AG10803 (cell line): ENCODE data around the gene DNAJA3.

Experiments
- DNase-seq: peaks from one replicate; pipeline ENCODE4 v3.0.0; 2010; ENCODE audit warnings: low read depth
- H3K4me3 ChIP-seq: 2 replicates; pipeline ENCODE4 v1.5.1; 2011; ENCODE audit warnings: mild to moderate bottlenecking, low read length, control low read depth
- TF ChIP-seq, protein P1 (sequence below): conservative IDR thresholded peaks from 2 replicates; pipeline ENCODE4 v1.5.1; 2011; ENCODE audit warnings: mild to moderate bottlenecking, low read length, control low read depth, inconsistent platforms

DNAJA3 gene

DNA sequence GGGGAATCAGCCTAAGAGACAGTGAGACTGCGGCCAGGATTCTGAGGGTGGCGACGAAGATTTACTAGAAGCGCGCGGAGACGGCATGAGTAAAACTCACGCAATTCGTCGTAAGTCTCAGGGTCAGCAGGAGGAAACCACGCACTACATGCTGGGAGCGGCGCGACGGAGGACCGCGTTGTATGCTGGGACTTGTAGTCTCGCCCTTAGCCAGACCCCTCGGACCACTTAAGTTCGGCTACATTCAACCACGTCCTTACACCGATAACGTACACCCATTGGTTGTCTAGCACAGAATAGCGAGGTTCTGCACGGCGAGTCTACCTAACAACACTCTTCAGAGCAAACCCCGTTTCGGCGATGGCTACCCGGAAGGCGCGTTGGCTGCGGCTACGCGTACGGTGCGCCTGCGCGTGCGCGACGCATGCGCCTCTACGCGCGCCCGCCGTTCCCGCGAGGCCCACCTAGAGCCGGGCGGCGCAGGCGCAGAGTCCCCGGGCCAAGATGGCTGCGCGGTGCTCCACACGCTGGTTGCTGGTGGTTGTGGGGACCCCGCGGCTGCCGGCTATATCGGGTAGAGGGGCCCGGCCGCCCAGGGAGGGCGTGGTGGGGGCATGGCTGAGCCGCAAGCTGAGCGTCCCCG lies at the start of gene DNAJA3:
Gene DNAJA3, plus strand, starts transcription at position 491 of the 643 bp plus-strand sequence. Its CDS starts 14 bp downstream, at position 505.
- TF ChIP-seq, protein P1, sequence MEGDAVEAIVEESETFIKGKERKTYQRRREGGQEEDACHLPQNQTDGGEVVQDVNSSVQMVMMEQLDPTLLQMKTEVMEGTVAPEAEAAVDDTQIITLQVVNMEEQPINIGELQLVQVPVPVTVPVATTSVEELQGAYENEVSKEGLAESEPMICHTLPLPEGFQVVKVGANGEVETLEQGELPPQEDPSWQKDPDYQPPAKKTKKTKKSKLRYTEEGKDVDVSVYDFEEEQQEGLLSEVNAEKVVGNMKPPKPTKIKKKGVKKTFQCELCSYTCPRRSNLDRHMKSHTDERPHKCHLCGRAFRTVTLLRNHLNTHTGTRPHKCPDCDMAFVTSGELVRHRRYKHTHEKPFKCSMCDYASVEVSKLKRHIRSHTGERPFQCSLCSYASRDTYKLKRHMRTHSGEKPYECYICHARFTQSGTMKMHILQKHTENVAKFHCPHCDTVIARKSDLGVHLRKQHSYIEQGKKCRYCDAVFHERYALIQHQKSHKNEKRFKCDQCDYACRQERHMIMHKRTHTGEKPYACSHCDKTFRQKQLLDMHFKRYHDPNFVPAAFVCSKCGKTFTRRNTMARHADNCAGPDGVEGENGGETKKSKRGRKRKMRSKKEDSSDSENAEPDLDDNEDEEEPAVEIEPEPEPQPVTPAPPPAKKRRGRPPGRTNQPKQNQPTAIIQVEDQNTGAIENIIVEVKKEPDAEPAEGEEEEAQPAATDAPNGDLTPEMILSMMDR: no peak
- DNase-seq: peak; percentile 97

DNA sequence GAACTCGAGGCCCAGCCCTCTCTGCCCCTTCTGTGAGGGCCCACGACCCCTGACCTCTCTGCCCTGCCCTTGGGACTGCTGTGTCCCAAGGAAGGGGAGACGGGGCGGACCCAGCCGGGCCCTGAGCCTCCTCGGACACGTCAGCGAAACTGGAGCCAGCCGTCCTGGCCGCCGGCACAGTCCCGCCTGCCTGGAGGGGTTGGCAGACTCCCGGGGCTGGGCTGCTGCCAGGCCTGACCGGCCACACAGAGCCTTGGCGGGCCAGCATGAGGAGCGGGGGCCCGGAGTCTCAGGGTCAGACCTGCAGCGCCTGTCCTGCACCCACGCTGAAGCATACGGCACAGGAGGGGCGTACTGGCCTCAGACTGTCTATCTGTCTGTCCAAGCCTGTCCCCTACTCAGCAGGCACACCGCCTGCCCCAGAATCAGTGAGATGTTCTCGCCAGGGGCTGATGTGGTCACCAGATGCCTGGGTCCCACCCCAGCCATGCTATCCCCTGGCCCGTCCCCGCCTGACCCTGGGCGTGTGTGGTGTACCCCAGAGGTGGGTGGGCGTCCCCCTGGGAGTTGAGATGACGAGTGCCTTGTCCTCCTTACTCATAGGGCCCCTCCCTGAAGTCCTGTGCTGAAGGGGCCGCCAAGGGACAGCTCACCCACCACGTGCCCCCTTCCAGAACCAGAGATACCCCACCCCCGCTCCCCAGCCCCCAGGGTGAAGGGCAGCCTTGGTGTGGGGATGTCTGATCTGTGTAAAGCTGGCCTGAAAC lies 49.4 kb upstream of the DNAJA3 start:
- H3K4me3 ChIP-seq: peak overlapping the region; percentile 62
- peak; percentile 92 for DNase-seq
- TF ChIP-seq, protein P1: no peak

More for the DNA sequence above, at the start of gene DNAJA3:
- H3K4me3 ChIP-seq: peak within 1 kb of the TSS; percentile 82

DNA sequence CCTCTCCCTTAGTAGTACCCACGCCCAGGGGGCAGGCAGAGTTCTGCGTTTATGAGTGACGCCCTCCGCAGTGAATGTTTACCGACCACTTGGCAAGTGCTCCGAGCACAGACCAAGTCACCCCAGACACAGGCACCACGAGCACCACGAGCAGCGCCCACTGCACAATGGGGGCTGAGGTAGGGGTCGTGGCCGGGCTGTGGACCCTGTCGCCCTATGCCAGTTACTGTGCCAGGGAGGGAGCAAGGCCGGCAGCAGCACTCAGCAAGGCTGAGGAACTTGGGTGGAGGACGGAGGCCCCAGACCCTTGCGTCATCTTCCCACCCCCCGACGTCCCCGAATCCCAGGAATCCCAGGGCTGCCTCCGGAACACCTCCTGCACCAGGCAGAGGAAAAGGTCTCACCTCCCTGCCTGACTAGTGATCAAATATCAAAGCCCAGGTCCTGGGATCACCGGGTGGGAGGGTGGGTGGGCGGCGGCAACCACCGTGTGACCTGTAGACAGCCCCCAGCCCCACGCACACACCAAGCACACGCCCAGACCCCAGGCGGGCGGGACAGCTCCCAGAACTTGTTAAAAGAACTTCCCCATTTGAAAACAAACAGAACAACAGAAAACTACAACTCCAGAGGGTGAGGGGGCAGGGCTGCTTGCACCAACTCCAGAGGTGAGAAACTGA lies 48.6 kb upstream of the DNAJA3 start:
- no peak for DNase-seq
- peak overlapping the region; percentile 62 for H3K4me3 ChIP-seq
- TF ChIP-seq, protein P1: no peak

DNA sequence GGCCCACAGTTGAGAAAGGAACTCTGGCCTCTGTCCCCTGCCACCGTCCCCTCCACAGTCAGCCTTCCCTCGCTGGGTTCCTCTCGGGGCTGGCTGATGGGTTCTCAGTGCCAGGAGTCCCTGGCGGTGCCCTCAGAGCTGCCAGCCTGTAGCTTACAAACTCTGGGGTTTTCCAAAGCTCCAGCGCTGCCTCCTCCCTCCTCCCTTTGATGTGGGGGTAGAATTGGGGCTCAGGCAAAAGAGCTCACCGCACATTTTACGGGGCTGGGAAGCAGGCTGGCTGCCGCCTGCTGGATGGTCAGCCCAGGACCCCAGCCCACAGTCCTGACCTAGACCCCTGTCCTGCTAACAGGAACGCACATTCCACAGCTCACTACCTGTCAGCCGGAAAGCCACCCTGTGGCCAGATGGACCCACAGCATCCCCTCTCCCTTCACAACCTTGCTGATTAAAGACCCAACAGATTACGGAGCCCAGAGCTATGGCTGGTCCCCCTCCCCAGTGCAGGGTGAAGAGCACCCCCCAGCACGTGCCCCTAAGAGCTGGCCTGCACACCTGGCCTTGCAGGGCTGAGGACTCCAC lies 48.0 kb upstream of the DNAJA3 start:
- H3K4me3 ChIP-seq: peak overlapping the region; percentile 37
- DNase-seq: no peak
- TF ChIP-seq, protein P1: peak; percentile 28

DNA sequence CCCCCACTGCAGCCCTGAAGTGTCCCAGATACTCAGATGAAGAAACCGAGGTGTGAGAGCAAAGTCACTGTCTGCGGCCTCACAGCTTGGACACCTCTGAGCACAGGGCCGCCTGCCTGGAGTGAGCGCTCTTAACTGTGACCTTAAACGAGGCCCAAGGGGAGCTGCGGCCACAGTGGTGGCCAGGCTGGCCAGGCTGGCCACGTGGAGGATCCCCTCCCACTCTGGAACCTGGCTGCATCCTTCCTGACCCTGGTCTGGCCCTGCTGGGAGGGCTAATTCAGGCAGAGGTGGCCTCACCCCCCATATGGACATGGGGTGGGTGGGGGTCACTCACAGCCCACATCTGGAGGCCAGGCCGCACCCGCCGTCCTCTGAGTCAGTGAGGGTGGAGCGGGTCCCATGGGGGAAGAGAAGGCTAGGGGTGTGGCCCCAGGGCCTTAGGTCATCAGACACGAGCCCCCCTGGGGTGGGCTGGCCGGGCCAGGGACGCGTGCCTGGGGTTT lies 47.5 kb upstream of the DNAJA3 start:
- peak; percentile 86 for DNase-seq
- TF ChIP-seq, protein P1: no peak
- H3K4me3 ChIP-seq: peak overlapping the region; percentile 37

DNA sequence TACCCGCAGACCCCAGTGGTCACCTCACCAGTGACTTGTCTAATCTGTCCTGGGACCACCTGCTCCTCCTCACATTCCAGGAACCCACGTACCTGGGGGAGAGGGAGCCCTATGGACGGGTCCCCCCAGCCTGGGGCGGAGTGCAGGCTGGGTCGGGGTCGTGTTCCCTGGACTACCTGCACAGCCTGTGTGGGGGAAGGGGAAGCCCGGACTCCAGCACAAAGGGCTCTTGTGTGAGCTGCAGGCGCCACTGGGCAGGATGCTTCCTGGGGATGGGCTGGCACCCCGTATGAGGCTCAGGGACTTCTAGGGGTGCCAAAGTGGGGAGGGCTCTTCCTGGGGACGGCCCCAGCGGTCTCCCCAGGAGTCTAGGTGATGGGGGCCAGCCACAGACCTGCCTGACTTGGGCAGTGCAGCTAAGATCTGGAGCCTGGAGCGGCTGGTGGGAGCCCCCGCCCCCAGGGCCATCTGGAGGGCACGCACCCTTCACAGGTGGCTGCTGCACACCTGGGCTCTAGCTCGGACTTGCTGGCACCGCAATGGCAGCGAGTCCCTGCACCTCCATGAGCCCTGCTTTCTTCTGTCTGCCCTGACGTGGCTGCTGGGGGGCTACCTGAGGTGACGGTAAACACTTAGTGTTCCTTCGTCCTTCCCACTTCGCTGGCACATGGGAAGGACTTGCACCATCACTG lies 46.5 kb upstream of the DNAJA3 start:
- TF ChIP-seq, protein P1: no peak
- no peak overlapping the region for H3K4me3 ChIP-seq
- no peak for DNase-seq
